ENCODE data around the gene CLEC14A.
A peak's percentile ranks its signal among the peaks of the same experiment; 100 is the strongest.

The CLEC14A gene, protein sequence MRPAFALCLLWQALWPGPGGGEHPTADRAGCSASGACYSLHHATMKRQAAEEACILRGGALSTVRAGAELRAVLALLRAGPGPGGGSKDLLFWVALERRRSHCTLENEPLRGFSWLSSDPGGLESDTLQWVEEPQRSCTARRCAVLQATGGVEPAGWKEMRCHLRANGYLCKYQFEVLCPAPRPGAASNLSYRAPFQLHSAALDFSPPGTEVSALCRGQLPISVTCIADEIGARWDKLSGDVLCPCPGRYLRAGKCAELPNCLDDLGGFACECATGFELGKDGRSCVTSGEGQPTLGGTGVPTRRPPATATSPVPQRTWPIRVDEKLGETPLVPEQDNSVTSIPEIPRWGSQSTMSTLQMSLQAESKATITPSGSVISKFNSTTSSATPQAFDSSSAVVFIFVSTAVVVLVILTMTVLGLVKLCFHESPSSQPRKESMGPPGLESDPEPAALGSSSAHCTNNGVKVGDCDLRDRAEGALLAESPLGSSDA

DNA sequence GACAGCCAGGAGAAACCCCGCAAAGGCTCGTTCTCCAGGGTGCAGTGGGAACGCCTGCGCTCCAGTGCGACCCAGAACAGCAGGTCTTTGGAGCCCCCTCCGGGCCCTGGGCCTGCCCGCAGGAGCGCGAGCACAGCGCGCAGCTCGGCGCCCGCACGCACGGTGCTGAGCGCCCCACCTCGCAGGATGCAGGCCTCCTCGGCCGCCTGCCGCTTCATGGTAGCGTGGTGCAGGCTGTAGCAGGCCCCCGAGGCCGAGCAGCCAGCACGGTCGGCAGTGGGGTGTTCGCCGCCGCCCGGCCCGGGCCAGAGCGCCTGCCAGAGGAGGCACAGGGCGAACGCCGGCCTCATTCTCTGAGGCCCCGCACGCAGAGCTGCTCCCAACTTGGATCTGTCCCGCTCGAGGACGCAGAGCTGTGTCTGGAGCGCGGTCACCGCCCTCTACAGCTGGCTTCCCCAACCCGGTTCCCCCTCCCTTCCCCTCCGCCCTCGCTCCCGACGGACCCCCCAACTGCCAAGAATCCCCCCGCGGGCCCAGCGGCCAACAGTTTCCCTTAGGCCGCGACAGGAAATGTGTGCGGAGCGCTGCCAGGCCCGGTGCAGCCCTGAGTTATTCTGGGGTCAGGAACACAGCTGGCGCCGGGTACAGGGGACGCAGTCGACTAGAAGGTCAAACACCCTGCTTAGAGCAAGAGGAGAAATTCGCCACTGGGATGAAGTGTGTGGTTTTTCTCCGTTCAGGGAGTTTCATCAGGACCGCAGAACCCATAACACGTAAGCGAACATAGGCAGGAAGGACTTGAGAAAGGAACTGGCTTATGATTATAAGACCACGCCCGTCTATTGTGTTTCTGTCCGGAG is at the start of gene CLEC14A:
Gene CLEC14A, minus strand, starts transcription at position 421 of the 860 bp plus-strand sequence. Its CDS starts 71 bp downstream, at position 350.
- peak within 1 kb of the TSS; percentile 30 for H3K27ac ChIP-seq (ENCODE audit: low read length)
- peaks cover 11% of the 10 kb centered on the region for H3K27me3 ChIP-seq (ENCODE audit: low read depth, low read length)
- peaks cover 0 to 10% of the 10 kb centered on the region in 2 donors for H3K4me1 ChIP-seq (ENCODE audit: control insufficient read depth in 1 of 2, insufficient read depth in 2 of 2, low read length in 2 of 2)

DNA sequence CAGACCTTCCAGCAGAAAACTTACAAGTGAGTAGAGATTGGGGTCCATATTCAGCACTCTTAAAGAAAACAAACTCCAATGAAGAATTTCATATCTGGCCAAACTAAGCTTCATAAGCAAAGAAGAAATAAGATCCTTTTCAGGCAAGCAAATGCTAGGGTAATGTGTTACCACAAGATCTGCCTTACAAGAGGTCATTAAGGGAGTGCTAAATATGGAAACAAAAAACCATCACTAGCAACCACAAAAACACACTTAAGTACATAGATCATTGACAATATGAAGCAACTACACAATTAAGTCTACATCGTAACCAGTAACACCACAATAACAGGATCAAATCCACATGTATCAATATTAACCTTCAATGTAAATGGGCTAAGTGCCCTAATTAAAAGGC is 47.1 kb upstream of the CLEC14A start:
- Histone ChIP-seq H3K27ac (ENCODE audit: low read length) (no peak overlapping the region), H3K9me3 (ENCODE audit: control insufficient read depth in 1 of 2, low read length in 2 of 2) (peaks cover 0 to 5% of the 10 kb centered on the region in 2 donors), H3K27me3 (ENCODE audit: low read depth, low read length) (no peaks in the 10 kb centered on the region), H3K4me3 (ENCODE audit: low read depth in 1 of 2, low read length in 2 of 2) (no peak overlapping the region), H3K36me3 (ENCODE audit: control insufficient read depth in 1 of 2, insufficient read depth in 2 of 2, low read length in 2 of 2) (no peaks in the 10 kb centered on the region), H3K4me1 (ENCODE audit: control insufficient read depth in 1 of 2, insufficient read depth in 2 of 2, low read length in 2 of 2) (no peaks in the 10 kb centered on the region)

More for the DNA sequence above, at the start of gene CLEC14A:
- Histone ChIP-seq H3K4me3 (ENCODE audit: low read depth in 1 of 2, low read length in 2 of 2) (peak within 1 kb of the TSS; percentile 50 to 59), H3K36me3 (ENCODE audit: control insufficient read depth in 1 of 2, insufficient read depth in 2 of 2, low read length in 2 of 2) (no peaks in the 10 kb centered on the region), H3K9me3 (ENCODE audit: control insufficient read depth in 1 of 2, low read length in 2 of 2) (peaks cover 0 to 3% of the 10 kb centered on the region in 2 donors)

DNA sequence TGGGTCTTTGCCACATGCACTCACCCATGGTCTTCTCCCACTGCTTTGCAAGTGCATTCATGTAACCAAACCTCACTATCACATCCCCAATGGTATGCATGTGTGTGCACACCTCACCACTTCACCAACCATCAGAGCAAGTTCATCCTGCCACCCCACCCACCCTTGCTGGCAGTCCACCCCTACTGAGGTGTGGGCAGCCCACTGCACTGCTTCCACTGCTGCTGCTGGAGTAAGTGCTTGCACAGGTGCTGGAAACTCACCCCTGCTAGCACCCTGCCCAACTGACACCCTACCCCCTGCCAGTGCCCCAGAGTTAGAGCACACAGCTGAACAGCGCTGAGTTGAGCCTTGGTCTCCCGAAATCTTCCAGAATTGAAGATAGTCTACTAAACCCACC is 46.1 kb upstream of the CLEC14A start:
- Histone ChIP-seq H3K36me3 (ENCODE audit: control insufficient read depth in 1 of 2, insufficient read depth in 2 of 2, low read length in 2 of 2) (no peaks in the 10 kb centered on the region), H3K9me3 (ENCODE audit: control insufficient read depth in 1 of 2, low read length in 2 of 2) (peaks cover 0 to 5% of the 10 kb centered on the region in 2 donors), H3K27me3 (ENCODE audit: low read depth, low read length) (no peaks in the 10 kb centered on the region), H3K4me1 (ENCODE audit: control insufficient read depth in 1 of 2, insufficient read depth in 2 of 2, low read length in 2 of 2) (no peaks in the 10 kb centered on the region), H3K27ac (ENCODE audit: low read length) (no peak overlapping the region), H3K4me3 (ENCODE audit: low read depth in 1 of 2, low read length in 2 of 2) (no peak overlapping the region)

DNA sequence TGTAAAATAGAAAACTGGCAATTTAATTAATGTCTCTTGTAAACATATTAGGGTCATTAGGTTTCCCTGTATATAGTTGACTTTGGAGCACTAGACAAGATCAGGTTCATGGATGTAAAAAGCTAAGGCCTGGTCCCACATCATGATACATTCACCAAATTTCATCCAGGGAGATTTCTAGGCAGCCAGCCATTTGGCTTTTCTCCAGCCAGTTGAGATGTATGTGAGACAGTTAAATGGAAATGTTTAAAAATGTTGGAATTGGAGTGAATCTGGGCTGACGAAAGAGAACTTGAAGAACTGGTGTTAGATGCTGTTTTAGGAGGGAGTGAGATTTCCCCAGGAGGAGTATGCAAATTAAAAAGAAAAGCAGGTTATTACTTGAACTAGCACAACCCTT is 41.8 kb upstream of the CLEC14A start:
- Histone ChIP-seq H3K9me3 (ENCODE audit: control insufficient read depth in 1 of 2, low read length in 2 of 2) (peaks cover 0 to 5% of the 10 kb centered on the region in 2 donors), H3K4me1 (ENCODE audit: control insufficient read depth in 1 of 2, insufficient read depth in 2 of 2, low read length in 2 of 2) (no peaks in the 10 kb centered on the region), H3K4me3 (ENCODE audit: low read depth in 1 of 2, low read length in 2 of 2) (no peak overlapping the region), H3K36me3 (ENCODE audit: control insufficient read depth in 1 of 2, insufficient read depth in 2 of 2, low read length in 2 of 2) (no peaks in the 10 kb centered on the region), H3K27me3 (ENCODE audit: low read depth, low read length) (no peaks in the 10 kb centered on the region), H3K27ac (ENCODE audit: low read length) (no peak overlapping the region)

DNA sequence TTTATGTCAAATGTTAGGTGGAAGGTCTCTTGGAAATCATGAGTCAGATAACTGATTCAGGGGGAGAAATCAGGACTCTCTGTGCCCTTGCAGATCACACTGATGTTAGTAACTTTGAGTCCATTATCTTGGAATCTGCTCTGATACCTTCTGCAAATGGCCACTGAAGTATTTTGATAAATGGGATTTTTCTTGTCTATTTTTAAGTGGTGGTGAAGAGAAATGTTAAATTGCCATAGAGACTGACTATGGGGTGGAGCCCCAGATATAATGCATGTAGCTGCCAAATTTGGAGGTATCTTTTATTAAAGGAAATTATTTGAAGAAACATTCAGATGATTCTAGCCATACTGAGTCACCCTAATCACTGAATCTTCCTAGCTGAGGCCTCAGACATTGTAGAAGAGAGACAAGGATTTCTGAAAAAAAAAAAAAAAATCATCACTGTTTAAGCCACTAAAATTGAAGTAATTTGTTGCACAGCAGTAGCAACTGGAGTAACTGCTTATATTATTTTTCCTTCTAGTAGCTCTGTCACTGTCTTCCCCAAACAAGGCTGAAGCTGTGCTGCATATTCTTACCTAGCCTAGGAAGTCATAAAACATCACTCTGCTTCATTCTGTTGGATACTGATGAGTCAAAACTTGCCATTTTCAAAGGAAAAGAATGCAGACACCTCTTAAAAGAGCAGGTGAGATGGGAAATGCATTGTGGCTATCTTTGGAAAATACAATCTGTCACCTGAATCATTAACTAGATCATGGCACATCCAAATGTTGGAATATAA is 36.0 kb upstream of the CLEC14A start:
- Histone ChIP-seq H3K27ac (ENCODE audit: low read length) (no peak overlapping the region), H3K4me1 (ENCODE audit: control insufficient read depth in 1 of 2, insufficient read depth in 2 of 2, low read length in 2 of 2) (no peaks in the 10 kb centered on the region), H3K27me3 (ENCODE audit: low read depth, low read length) (no peaks in the 10 kb centered on the region), H3K36me3 (ENCODE audit: control insufficient read depth in 1 of 2, insufficient read depth in 2 of 2, low read length in 2 of 2) (no peaks in the 10 kb centered on the region), H3K4me3 (ENCODE audit: low read depth in 1 of 2, low read length in 2 of 2) (no peak overlapping the region), H3K9me3 (ENCODE audit: control insufficient read depth in 1 of 2, low read length in 2 of 2) (no peaks in the 10 kb centered on the region)

DNA sequence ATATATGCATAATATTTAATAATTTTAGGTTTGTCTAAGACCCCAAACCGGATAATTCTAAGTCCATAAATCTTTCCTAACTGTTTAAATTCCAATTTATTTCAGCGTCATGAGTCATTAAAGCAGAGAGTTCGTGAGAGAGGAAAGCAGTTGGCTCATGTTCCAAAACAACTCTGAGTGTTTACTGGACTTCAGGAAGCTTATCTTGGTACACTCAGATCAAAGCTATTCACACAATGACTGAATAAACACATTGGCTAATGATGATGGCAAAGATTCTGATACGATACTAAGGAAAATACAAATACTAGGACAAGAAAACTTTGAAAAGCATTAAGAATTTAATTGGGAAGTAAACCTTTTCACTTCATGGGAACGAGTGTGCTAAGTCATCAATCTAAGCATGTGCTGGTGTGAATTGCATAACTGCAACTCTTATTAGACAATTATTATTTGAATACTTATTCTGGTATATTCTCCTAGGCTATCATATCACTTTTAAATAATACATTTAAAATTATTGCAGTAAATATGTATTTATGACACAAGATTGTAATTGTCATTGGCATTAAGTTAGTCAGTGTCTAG is 34.8 kb upstream of the CLEC14A start:
- H3K4me1 ChIP-seq (ENCODE audit: control insufficient read depth in 1 of 2, insufficient read depth in 2 of 2, low read length in 2 of 2): no peaks in the 10 kb centered on the region
- H3K9me3 ChIP-seq (ENCODE audit: control insufficient read depth in 1 of 2, low read length in 2 of 2): no peaks in the 10 kb centered on the region
- H3K4me3 ChIP-seq (ENCODE audit: low read depth in 1 of 2, low read length in 2 of 2): no peak overlapping the region
- no peaks in the 10 kb centered on the region for H3K27me3 ChIP-seq (ENCODE audit: low read depth, low read length)
- H3K27ac ChIP-seq (ENCODE audit: low read length): no peak overlapping the region
- H3K36me3 ChIP-seq (ENCODE audit: control insufficient read depth in 1 of 2, insufficient read depth in 2 of 2, low read length in 2 of 2): no peaks in the 10 kb centered on the region

DNA sequence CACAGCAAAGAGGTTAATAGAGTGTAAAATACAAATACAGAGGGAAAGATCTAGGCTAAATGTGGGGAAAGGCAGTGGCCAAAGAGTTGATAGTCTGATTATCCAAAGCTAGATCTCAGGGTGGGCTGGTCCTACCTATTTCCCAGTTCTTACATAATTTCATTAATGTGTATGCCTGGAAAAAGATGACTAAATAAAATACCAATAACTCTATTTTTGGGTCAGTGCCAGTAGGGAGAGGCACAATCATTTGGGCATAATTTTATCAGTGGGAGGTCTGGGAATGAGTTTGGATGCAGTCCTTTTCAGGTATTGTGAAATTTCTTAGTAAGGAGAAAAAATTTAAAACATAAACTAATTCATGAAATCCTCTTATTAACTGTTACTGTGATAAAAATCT is 30.6 kb upstream of the CLEC14A start:
- Histone ChIP-seq H3K4me3 (ENCODE audit: low read depth in 1 of 2, low read length in 2 of 2) (no peak overlapping the region), H3K4me1 (ENCODE audit: control insufficient read depth in 1 of 2, insufficient read depth in 2 of 2, low read length in 2 of 2) (no peaks in the 10 kb centered on the region), H3K36me3 (ENCODE audit: control insufficient read depth in 1 of 2, insufficient read depth in 2 of 2, low read length in 2 of 2) (no peaks in the 10 kb centered on the region), H3K27me3 (ENCODE audit: low read depth, low read length) (no peaks in the 10 kb centered on the region), H3K9me3 (ENCODE audit: control insufficient read depth in 1 of 2, low read length in 2 of 2) (peaks cover 0 to 2% of the 10 kb centered on the region in 2 donors), H3K27ac (ENCODE audit: low read length) (no peak overlapping the region)

DNA sequence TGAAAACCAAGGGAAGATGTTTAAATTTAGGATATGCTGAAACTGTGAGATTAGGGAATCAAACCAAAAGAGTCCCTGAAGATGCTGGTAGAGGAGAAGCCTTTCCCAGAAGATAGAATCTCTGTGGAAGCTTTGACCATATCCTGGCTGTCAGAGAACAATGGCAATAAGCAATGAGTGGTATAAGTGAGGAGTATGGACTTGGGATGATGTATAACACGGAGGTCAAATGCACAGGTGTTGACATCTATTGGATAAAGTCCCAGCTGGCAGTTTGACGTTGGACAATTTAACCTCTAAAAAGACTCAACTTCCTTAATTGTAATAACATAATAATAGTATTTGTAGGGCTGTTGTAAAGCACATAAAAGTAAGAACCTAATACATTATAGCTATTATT is 30.1 kb upstream of the CLEC14A start:
- no peak overlapping the region for H3K4me3 ChIP-seq (ENCODE audit: low read depth in 1 of 2, low read length in 2 of 2)
- peaks cover 0 to 2% of the 10 kb centered on the region in 2 donors for H3K9me3 ChIP-seq (ENCODE audit: control insufficient read depth in 1 of 2, low read length in 2 of 2)
- no peaks in the 10 kb centered on the region for H3K4me1 ChIP-seq (ENCODE audit: control insufficient read depth in 1 of 2, insufficient read depth in 2 of 2, low read length in 2 of 2)
- H3K36me3 ChIP-seq (ENCODE audit: control insufficient read depth in 1 of 2, insufficient read depth in 2 of 2, low read length in 2 of 2): no peaks in the 10 kb centered on the region
- no peak overlapping the region for H3K27ac ChIP-seq (ENCODE audit: low read length)
- H3K27me3 ChIP-seq (ENCODE audit: low read depth, low read length): no peaks in the 10 kb centered on the region

DNA sequence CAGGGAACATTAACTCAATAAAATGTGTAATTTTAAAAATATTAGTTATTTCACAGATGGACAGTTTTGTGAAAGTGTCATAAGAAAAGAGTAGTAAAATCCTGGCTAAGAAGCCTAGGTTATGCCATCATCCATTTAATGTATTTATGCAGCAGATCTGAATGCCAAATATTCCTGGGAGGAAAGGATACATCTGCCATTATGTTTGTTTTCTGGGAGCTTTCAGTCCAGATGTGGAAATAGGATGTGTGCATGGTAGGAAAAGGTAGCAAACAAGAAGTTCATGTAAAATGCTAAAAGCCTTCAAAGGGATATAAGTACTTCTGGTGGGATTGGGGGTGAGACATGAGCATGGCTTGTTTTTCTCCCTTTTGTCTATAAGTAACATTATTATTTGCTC is 27.0 kb upstream of the CLEC14A start:
- peaks cover 0 to 2% of the 10 kb centered on the region in 2 donors for H3K9me3 ChIP-seq (ENCODE audit: control insufficient read depth in 1 of 2, low read length in 2 of 2)
- H3K27ac ChIP-seq (ENCODE audit: low read length): no peak overlapping the region
- no peak overlapping the region for H3K4me3 ChIP-seq (ENCODE audit: low read depth in 1 of 2, low read length in 2 of 2)
- H3K4me1 ChIP-seq (ENCODE audit: control insufficient read depth in 1 of 2, insufficient read depth in 2 of 2, low read length in 2 of 2): no peaks in the 10 kb centered on the region
- no peaks in the 10 kb centered on the region for H3K36me3 ChIP-seq (ENCODE audit: control insufficient read depth in 1 of 2, insufficient read depth in 2 of 2, low read length in 2 of 2)
- H3K27me3 ChIP-seq (ENCODE audit: low read depth, low read length): no peaks in the 10 kb centered on the region

DNA sequence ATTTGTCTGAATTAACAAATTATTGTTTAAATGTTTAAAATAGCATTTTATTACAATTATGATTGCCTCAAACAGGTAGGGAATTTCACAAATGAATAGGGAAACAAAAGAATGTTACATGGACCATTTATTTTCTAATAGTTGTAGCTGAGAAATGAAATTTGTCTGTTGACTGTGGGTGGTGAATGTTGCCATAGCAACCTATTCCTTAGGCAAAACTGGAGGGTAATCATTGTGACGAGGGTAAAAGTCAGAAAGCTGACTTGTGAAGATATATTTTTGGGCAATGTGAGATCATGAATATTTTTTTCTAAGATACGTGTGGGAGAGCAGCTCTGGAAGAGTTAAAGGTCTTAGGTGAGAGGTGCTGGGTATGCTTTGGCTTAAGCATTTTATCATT is 24.2 kb upstream of the CLEC14A start:
- H3K27me3 ChIP-seq (ENCODE audit: low read depth, low read length): no peaks in the 10 kb centered on the region
- H3K36me3 ChIP-seq (ENCODE audit: control insufficient read depth in 1 of 2, insufficient read depth in 2 of 2, low read length in 2 of 2): no peaks in the 10 kb centered on the region
- peaks cover 0 to 2% of the 10 kb centered on the region in 2 donors for H3K9me3 ChIP-seq (ENCODE audit: control insufficient read depth in 1 of 2, low read length in 2 of 2)
- no peaks in the 10 kb centered on the region for H3K4me1 ChIP-seq (ENCODE audit: control insufficient read depth in 1 of 2, insufficient read depth in 2 of 2, low read length in 2 of 2)
- no peak overlapping the region for H3K4me3 ChIP-seq (ENCODE audit: low read depth in 1 of 2, low read length in 2 of 2)
- H3K27ac ChIP-seq (ENCODE audit: low read length): no peak overlapping the region
